ENCODE measurements around the gene CUL7. TPM values are rescaled to one million over a fixed set of nuclear protein-coding genes. Genes with fewer than 3 reads are reported as not detected.
A peak's percentile ranks its signal among the peaks of the same experiment; 100 is the strongest.

Gene CUL7
- polyA plus RNA-seq, 3 donors: 46.6 to 51.4 (median 47.1) TPM

DNA sequence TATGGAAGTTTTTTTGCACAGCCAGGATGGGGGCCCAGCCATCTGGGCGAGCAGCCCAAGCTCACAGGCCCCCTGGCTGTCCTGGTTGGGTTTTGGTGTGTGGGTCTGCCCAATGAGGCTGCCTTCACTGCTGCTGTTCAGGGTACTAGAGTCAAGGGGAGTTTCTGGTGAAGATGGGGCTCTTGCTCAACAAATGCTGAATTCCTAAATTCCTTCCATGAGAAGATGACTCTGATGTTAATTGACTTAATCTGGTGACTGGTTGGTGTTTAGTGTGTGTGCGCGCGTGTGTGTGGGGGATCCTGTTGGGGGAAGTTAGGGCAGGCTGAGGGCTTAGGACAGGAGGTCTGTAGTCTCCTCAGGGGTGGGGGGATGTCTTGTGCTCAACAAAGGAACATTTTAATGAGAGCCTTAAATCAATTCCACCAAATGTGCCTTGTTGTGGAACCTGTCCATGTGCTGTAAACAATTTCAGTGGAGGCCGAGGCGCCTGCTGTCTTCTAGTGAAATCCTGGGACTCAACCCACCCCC, 24.4 kb upstream of the CUL7 start:
- DNase-seq (ENCODE audit: low read depth in 3 of 3, low spot score in 2 of 3): no peak

DNA sequence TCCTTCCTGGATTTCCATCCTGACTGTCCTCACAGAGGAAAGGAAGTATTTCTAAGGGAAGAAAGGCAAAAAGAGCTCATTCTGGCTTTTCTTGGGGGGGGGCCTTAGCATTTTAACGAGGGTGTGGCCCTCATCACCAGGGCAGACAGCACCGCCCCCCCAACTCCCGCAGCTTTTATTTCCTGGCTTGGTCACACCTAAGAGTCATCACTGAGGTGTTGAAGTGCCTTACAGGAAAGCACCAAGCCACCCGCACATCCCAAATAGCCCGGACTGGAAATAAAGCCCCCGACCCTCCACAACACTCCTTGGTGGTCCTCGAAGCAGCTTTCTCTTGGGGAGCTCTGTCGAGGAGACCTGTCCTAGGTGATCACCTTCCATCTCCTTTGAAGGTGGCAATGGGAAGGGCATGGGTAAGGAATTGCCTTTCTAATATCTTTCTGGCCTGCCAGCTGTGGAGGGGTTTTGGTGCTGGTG, 23.7 kb upstream of the CUL7 start:
- DNase-seq (ENCODE audit: low read depth in 3 of 3, low spot score in 2 of 3): no peak

DNA sequence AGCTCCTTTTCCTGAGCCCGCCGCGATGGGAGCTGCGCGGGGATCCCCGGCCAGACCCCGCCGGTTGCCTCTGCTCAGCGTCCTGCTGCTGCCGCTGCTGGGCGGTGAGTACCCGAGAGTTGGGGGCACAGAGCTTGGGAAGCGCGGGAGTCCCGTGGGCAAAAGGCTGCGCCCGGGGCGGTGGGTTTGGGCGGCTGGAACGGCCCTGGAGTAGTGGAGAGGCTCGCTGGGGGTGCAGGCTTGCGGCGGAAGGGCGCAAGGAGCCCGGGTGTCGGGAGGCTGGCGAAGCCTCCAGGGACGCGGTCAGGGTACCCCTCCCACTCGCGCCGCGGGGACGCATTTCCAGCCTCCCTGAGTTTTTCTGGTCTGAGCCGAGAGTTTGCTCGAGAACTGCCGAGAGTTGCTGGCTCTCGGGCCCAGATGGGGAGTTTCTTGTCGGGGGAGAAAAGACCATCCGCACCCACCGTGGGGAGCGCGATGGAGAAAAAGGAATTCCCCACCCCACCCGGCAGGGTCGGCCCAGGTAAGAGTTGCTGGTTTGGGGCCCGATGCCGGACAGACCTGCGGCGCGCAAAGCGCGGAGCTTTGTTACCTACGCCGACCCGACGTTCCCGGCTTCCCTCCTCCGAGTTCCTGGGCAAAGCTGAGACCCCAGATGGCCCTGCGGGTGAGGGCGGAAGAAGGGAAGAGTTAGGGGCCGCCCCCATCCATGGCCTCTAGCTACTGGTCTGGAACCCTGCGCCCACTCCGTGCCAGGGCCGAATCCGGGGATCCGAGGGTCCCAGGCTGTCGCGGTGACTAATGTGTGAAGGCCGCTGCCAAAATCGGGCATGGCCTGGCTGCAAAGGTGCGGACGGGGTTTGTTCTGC, 23.0 kb upstream of the CUL7 start:
- DNase-seq (ENCODE audit: low read depth in 3 of 3, low spot score in 2 of 3): no peak

GRCh38 chr6:43075670-43076463, 22.2 kb upstream of the CUL7 start, which contains the start of gene PTK7:
Gene PTK7, plus strand, starts transcription at chr6:43076314. Its CDS starts 175 bp downstream, at chr6:43076489.
- no peak for DNase-seq (ENCODE audit: low read depth in 3 of 3, low spot score in 2 of 3)

DNA sequence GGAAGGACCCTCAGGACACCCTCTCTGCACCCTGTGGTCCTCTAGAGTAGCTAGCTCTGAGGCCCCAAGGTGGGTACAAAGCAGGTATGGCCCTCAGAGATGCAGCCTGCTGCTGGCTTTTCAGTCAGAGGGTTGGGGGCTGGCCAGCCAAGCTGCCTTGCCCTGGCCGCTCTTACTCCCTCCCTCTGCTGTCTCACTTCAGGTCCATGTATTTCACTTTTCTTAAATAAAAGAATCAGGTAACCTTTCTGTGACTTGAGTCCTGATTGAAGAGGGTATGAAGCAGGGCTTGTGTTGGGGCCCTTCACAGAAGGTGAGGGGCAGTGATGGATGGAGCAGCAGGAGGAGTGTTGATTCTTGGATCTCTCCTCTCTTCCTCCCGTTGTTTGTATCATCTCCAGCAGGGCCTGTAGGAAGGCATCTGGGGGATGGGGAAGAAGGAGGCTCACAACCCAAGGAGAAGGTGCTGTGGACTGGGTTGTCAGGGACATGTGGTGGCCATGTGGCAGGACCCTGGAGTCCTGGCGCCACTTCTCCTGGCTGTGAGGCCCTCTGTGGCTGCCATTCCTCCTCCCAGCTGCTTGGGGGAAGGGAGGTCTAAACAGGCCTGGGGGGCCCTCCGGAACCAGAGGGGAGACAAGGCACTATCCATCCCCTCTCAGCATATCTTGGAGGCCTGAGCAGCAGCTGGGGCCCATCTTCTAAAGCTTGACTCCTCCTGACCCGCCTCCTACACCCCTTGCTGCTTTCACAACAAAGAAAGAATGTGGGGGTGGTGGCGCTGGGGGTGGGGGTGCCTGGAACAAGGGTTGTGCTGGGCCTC, 21.4 kb upstream of the CUL7 start:
- no peak for DNase-seq (ENCODE audit: low read depth in 3 of 3, low spot score in 2 of 3)

DNA sequence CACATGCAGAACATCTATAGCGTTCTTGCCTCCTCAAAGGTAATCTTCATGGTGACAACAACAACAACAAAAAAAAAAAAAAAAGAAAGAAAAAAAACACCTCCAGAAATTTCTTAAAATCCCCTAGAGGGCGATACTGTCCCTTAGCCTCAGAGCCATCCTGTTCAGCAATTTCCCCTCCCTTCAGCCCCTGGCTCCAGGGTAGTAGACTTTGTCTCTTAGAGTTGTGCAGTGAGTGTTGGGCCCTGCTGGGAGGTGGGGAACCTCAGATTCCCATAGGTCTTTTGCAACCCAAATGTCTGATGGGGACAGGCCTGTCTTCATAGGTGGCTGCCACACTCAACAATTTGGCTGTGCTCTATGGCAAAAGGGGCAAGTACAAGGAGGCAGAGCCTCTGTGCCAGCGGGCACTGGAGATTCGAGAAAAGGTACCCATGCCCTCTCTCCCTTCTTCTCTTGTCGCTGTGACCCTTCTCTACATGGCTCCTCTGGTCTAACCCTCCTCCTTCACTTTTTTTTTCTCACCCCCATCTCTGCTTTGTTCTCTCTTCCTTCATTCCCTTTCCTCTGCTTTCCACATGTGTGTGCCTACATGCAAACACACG, 16.5 kb upstream of the CUL7 start:
- no peak for DNase-seq (ENCODE audit: low read depth in 3 of 3, low spot score in 2 of 3)

DNA sequence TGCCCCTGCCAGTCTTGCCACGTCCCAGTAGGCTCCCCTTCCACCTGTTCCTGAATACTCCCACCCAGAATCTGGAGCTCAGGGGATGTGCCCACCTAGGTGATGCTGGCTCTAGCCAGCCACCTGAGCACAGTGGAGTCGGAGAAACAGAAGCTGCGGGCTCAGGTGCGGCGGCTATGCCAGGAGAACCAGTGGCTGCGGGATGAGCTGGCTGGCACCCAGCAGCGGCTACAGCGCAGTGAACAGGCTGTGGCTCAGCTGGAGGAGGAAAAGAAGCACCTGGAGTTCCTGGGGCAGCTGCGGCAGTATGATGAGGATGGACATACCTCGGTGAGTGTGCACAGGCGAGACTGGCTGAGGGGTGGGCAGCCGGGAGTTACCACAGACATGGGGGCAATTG, 9.2 kb upstream of the CUL7 start:
- DNase-seq (ENCODE audit: low read depth in 3 of 3, low spot score in 2 of 3): no peak

DNA sequence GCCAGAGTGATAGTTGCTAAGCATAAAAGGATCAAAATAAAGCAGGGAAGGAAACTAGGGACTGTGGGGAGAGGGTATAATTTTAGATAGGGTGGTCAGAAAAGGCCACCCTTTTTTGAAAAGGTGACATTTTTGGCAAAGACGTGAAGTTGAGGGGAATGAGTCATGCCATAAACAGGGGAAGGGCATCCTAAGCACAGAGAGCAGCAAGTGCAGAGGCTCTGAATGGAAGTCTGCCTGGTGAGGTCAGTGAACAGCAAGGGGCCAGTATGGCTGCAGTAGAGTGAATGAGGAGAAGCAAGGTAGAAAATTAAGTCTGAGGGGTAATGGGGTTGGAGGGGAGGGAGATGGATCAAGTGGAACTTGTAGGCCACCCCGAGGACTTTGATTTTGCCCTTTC, 8.2 kb upstream of the CUL7 start:
- DNase-seq (ENCODE audit: low read depth in 3 of 3, low spot score in 2 of 3): no peak

DNA sequence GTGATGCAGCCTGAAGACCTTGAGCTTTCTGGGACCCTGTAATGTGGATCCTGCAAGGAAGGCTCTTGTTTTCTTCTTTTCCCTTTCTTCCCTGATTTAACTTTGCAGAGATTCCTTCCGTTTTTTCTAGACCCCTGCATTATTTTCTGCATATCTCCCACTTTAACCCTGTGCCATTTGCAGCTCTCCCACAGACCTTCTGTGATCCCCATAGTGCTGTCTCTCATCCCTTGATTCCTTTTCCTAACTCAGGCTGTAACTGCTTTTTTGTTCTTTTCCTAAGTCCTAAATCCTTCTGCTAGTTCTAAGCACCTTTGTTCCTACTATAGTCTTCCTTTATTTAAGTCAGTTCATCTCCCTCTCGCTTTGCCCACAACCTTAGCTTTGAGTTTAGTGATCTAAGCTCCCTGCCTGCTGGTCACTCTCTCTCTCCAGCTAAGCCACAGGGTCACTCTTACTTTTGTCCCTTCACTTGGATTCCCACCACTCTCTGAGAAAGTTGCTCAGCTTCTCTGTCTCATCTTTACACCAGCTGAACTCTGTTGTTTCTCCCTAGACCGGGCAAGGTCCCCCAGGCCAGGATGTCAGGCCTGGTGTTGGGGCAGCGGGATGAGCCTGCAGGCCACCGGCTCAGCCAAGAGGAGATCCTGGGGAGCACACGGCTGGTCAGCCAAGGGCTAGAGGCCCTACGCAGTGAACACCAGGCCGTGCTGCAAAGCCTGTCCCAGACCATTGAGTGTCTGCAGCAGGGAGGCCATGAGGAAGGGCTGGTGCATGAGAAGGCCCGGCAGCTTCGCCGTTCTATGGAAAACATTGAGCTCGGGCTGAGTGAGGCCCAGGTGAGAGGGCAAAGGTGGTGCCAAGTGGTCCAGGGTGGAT, 7.3 kb upstream of the CUL7 start:
- DNase-seq (ENCODE audit: low read depth in 3 of 3, low spot score in 2 of 3): no peak

- DNase-seq (ENCODE audit: low read depth in 3 of 3, low spot score in 2 of 3): no peak
These were observed 6.5 kb upstream of the CUL7 start for GRCh38 chr6:43060034-43060754.

DNA sequence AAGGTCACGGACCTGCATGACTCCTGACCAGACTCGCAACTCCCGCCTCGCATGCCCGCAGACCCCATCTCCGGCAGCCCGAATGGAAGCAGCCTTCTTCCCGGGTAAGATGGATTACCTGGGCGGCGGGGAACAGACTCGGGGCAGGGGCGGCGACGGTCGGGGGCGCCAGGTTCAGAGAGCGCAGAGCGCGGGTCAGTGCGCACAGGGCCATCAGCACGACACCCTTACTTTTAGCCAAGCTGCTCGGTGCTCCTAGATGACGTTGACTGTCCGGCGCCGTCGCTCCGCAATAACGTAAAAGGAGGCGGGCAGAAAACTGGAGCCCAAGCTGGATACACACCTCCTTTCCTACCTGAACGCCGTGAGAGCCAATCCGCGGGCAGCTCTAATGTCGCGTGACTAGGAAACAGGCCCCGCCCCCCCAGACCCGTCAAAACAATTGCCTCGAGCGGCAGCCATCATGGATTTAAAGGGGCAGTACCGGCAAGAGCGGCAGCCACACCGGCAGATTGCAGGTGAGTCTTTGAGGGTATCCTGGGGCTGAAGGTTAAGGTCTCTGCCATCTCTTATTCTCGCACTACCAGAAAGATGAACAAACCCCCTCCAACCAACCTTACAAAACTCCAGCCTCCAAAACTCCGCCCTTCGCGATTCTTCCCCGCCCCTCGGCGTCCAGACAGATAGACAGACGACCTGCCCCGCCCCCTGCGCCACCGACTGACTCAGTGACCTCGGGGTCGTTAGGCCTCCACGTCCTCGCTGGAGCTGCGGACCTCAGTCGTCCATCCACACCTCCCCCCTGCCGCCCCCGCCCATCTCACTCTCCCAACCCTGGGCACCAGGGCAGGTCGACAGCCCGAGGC, 5.8 kb upstream of the CUL7 start, which contains the start of the genes KLC4 and MRPL2:
Gene KLC4, plus strand, starts transcription at position 464 of the 866 bp plus-strand sequence. CDS start 1,705 bp downstream, outside the sequence.
Gene MRPL2, minus strand, starts transcription at position 267 of the 866 bp plus-strand sequence. Its CDS starts 53 bp downstream, at position 214.
- peak; percentile 96 to 99 (median 98) for DNase-seq (ENCODE audit: low read depth in 3 of 3, low spot score in 2 of 3)

GRCh38 chr6:43058531-43058930, 4.9 kb upstream of the CUL7 start:
- DNase-seq (ENCODE audit: low read depth in 3 of 3, low spot score in 2 of 3): no peak

- DNase-seq (ENCODE audit: low read depth in 3 of 3, low spot score in 2 of 3): no peak
These were observed 2.3 kb upstream of the CUL7 start for GRCh38 chr6:43055966-43056365.

DNA sequence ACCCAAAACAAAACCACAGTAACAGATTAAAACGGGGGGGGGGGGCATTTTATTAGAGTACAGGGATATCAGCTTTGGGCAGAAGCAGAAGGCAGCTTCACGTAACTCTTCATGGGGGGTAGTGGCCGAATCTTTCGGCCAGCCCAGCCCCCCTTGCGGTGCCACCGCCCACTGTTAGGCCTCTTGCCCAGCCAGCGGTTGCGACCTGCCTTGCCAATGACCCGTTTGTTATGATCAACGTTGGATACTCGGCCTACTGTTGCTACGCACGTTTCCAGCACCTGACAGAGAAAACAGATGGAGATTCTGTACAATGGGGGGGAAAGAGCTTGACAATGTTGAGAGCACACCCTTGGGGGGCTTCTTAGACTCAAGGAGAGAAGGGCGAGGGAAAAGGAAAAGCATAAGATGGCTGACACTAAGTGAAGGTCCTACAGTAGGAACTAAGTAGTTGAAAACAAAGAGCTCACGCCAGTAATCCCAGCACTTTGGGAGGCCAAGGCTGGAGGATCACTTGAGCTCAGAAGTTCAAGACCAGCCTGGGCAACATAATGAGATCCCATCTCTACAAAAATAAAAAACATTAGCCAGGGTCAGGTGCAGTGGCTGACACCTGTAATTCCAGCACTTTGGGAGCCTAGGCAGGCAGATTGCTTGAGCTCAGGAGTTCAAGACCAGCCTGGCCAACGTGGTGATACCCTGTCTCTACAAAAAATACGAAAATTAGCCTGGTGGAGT, 724 bp upstream of the CUL7 start:
- no peak for DNase-seq (ENCODE audit: low read depth in 3 of 3, low spot score in 2 of 3)

GRCh38 chr6:43052842-43053544, 658 bp downstream of the CUL7 start:
- no peak for DNase-seq (ENCODE audit: low read depth in 3 of 3, low spot score in 2 of 3)

Measured in right renal cortex interstitium (tissue), 3 donors.